SK-N-SH treated with all-trans-retinoic acid at 6 μM for 48 hours (cell line): Measurements from ENCODE around the gene NSUN5.

Source experiments
- ISL1 ChIP-seq: fragments of 250-450 bp; sonication (Bioruptor Pico); IDR thresholded peaks from 2 replicates; pipeline ENCODE4 v2.1.2; 2022; ENCODE audit warnings: mild to moderate bottlenecking, moderate library complexity
- PPARA ChIP-seq: fragments of 250-450 bp; sonication (Bioruptor Pico); IDR thresholded peaks from 2 replicates; pipeline ENCODE4 v1.5.0; 2020; ENCODE audit warnings: mild to moderate bottlenecking, borderline replicate concordance
- RARB ChIP-seq: fragments of 250-450 bp; sonication (Bioruptor Pico); IDR thresholded peaks from 2 replicates; pipeline ENCODE4 v1.8.0; 2021; ENCODE audit warnings: mild to moderate bottlenecking, moderate library complexity
- TCF4 ChIP-seq: fragments of 250-450 bp; sonication (Bioruptor Pico); IDR thresholded peaks from 2 replicates; pipeline ENCODE4 v1.8.0; 2021; ENCODE audit warnings: mild to moderate bottlenecking, moderate library complexity, borderline replicate concordance
- ZNF8 ChIP-seq: fragments of 450-650 bp; formaldehyde crosslinking; IDR thresholded peaks from 2 replicates; pipeline ENCODE4 v1.5.0; 2020; ENCODE audit warnings: mild to moderate bottlenecking, moderate library complexity
- TF ChIP-seq, protein P1 (sequence below): fragments of 250-450 bp; sonication (Bioruptor Pico); IDR thresholded peaks from 2 replicates; pipeline ENCODE4 v1.5.1; 2021; ENCODE audit warnings: mild to moderate bottlenecking, moderate library complexity
- TF ChIP-seq, protein P2 (sequence below): fragments of 250-450 bp; sonication (Bioruptor Pico); IDR thresholded peaks from 2 replicates; pipeline ENCODE4 v1.8.0; 2020; ENCODE audit warnings: mild to moderate bottlenecking, moderate library complexity, borderline replicate concordance

GRCh38 chr7:73313521-73313906 is 4.9 kb upstream of the NSUN5 start:
- TF ChIP-seq RARB (CRISPR knock-in tag) = no peak
- TF ChIP-seq, protein P1, sequence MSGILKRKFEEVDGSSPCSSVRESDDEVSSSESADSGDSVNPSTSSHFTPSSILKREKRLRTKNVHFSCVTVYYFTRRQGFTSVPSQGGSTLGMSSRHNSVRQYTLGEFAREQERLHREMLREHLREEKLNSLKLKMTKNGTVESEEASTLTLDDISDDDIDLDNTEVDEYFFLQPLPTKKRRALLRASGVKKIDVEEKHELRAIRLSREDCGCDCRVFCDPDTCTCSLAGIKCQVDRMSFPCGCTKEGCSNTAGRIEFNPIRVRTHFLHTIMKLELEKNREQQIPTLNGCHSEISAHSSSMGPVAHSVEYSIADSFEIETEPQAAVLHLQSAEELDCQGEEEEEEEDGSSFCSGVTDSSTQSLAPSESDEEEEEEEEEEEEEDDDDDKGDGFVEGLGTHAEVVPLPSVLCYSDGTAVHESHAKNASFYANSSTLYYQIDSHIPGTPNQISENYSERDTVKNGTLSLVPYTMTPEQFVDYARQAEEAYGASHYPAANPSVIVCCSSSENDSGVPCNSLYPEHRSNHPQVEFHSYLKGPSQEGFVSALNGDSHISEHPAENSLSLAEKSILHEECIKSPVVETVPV (CRISPR knock-in tag) = no peak
- TF ChIP-seq ZNF8 (CRISPR knock-in tag) = no peak
- no peak for TF ChIP-seq PPARA (CRISPR knock-in tag)
- TF ChIP-seq, protein P2, sequence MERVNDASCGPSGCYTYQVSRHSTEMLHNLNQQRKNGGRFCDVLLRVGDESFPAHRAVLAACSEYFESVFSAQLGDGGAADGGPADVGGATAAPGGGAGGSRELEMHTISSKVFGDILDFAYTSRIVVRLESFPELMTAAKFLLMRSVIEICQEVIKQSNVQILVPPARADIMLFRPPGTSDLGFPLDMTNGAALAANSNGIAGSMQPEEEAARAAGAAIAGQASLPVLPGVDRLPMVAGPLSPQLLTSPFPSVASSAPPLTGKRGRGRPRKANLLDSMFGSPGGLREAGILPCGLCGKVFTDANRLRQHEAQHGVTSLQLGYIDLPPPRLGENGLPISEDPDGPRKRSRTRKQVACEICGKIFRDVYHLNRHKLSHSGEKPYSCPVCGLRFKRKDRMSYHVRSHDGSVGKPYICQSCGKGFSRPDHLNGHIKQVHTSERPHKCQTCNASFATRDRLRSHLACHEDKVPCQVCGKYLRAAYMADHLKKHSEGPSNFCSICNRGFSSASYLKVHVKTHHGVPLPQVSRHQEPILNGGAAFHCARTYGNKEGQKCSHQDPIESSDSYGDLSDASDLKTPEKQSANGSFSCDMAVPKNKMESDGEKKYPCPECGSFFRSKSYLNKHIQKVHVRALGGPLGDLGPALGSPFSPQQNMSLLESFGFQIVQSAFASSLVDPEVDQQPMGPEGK (CRISPR knock-in tag) = no peak
- TF ChIP-seq TCF4 (CRISPR knock-in tag) = no peak
- TF ChIP-seq ISL1 = no peak
